ENCODE results near the gene ARHGAP15. TPM values are rescaled to one million over a fixed set of nuclear protein-coding genes. Genes with fewer than 3 reads are reported as not detected.
A peak's percentile ranks its signal among the peaks of the same experiment; 100 is the strongest.

The ARHGAP15 gene
- total and polyA plus RNA-seq, 5 experiments from 2014 or later, result 130 to 299 (median 217) TPM

GRCh38 chr2:143258126-143258892, 129.1 kb downstream of the ARHGAP15 start:
- Mint-ChIP-seq H3K27me3 (no peaks in the 10 kb centered on the region), H3K4me3 (peak overlapping the region; percentile 59 to 87 (median 76)), H3K27ac (peak overlapping the region in 9 of 10 donors; percentile 10 to 94 (median 87)), H3K4me1 (peaks cover 29 to 85% (median 75%) of the 10 kb centered on the region in 4 donors), H3K9me3 (no peaks in the 10 kb centered on the region), H3K36me3 (peaks cover 0 to 7% (median 7%) of the 10 kb centered on the region in 3 donors)
- DNase-seq (peak in 3 of 10 donors; percentile 48 to 62 (median 55)), ATAC-seq (peak; percentile 63 to 69)
- POLR2A ChIA-PET, result interaction anchor here (0.5 to 3.9 kb wide), 12 partner anchors 12 to 1064 kb away, joined by 3 to 24 read pairs (median 4); partner anchors contain the start of gene ARHGAP15

DNA sequence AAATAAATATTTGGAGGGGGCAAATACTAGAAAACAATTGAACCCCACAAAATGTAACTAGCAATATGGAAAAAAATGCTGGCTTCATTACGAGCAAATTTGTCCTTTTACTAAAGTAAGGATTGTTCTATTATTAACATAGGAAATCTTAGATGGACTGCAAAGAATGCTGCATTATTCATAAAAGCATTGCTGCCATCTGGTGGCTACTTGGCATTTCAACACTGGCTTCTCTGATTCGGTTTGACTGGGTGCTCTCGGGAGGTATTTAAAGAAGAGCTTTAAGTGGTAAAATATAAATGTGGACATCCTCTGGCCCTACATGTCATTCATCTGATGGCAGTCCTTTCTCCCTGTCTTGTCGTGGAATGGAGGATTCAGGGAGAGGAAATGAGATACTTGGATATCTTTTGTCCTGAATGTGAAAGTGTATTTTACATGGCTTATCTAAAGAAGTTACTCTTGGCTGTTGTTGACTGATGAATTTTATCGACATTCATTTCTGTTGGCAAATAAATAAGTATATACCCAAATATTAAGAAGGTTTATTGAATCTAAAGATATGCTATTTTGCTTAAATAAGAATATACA, 130.2 kb downstream of the ARHGAP15 start:
- POLR2A ChIA-PET, result interaction anchor here (0.9 to 3.9 kb wide), 8 partner anchors 35 to 149 kb away, joined by 3 to 24 read pairs (median 4); no protein-coding TSS in a partner anchor
- Mint-ChIP-seq H3K4me1 (peaks cover 27 to 86% (median 71%) of the 10 kb centered on the region in 4 donors), H3K36me3 (peaks cover 0 to 12% (median 7%) of the 10 kb centered on the region in 3 donors), H3K4me3 (peak overlapping the region; percentile 53 to 87 (median 75)), H3K27me3 (no peaks in the 10 kb centered on the region), H3K9me3 (no peaks in the 10 kb centered on the region), H3K27ac (peak overlapping the region in 9 of 10 donors; percentile 15 to 94 (median 87))
- DNase-seq, result peak; percentile 34 to 85 (median 67)
- peak; percentile 51 to 57 for ATAC-seq

GRCh38 chr2:143261986-143262385, 132.8 kb downstream of the ARHGAP15 start:
- DNase-seq (peak in 6 of 10 donors; percentile 31 to 46 (median 34)), ATAC-seq (peak; percentile 49 to 70)
- peaks cover 22 to 68% (median 56%) of the 10 kb centered on the region in 4 donors for H3K4me1 Mint-ChIP-seq
- peak overlapping the region in 9 of 10 donors; percentile 37 to 94 (median 88) for H3K27ac Mint-ChIP-seq
- H3K4me3 Mint-ChIP-seq, result peak overlapping the region in 9 of 10 donors; percentile 21 to 76 (median 58)
- H3K9me3 Mint-ChIP-seq, result peaks cover 0 to 5% (median 3%) of the 10 kb centered on the region in 9 donors
- POLR2A ChIA-PET, result no interaction called here
- H3K36me3 Mint-ChIP-seq, result peaks cover 3 to 21% (median 10%) of the 10 kb centered on the region in 3 donors
- H3K27me3 Mint-ChIP-seq, result no peaks in the 10 kb centered on the region

DNA sequence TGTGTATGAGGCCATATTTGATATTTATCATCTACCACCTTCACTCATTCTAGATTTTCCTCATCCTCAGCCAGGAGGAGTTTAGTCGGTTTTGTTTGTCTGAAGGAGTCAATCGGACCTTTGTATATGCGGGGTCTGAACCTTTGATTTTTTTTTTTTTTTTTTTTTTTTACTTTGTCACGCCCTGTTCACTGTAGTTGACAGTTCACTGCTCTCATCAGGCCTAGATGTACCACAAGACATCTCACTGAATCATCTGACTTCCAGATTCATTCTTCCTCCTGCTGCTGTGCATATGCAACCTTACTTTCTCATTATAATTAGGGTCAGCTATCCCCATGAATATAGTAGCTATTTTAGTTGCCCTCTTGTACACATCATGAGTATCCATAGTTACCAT, 133.2 kb downstream of the ARHGAP15 start:
- Mint-ChIP-seq H3K4me3 (peak overlapping the region in 9 of 10 donors; percentile 1 to 54 (median 41)), H3K27ac (peak overlapping the region in 9 of 10 donors; percentile 37 to 94 (median 82)), H3K27me3 (no peaks in the 10 kb centered on the region), H3K4me1 (peaks cover 22 to 66% (median 53%) of the 10 kb centered on the region in 4 donors), H3K36me3 (peaks cover 7 to 25% (median 14%) of the 10 kb centered on the region in 3 donors), H3K9me3 (peaks cover 0 to 8% (median 4%) of the 10 kb centered on the region in 9 donors)
- no peak for ATAC-seq
- no peak for DNase-seq
- POLR2A ChIA-PET, result no interaction called here

- H3K4me1 Mint-ChIP-seq, result peaks cover 20 to 59% (median 47%) of the 10 kb centered on the region in 4 donors
- H3K27ac Mint-ChIP-seq, result peak overlapping the region in 9 of 10 donors; percentile 37 to 94 (median 80)
- POLR2A ChIA-PET, result no interaction called here
- H3K9me3 Mint-ChIP-seq, result peaks cover 0 to 9% (median 4%) of the 10 kb centered on the region in 9 donors
- no peaks in the 10 kb centered on the region for H3K27me3 Mint-ChIP-seq
- no peak for DNase-seq
- no peak for ATAC-seq
- peaks cover 8 to 25% (median 14%) of the 10 kb centered on the region in 3 donors for H3K36me3 Mint-ChIP-seq
- peak overlapping the region in 1 of 10 donors; percentile 42 for H3K4me3 Mint-ChIP-seq
Observed at GRCh38 chr2:143263066-143263625, 133.9 kb downstream of the ARHGAP15 start.

DNA sequence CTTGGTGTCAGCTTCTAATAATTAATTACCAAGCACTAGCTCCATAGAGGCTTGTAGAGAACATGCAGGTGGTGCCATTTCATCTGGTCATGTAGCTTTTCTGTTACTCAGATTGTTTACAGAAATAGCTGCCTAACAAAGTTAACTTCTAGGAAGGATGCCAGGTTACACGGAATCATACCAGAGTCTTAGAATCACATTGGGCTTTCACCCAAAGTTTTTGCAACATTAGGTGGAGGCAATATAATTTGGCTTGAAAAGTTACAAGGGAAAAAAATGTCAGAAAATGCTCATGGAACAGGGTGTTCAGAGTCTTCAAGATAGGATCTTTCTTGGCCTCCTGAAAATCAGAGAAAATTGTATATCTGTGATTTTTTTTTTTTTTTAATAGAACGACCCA, 135.6 kb downstream of the ARHGAP15 start:
- DNase-seq (no peak), ATAC-seq (no peak)
- POLR2A ChIA-PET, result interaction anchor here (0.7 kb wide), 1 partner anchor 87 kb away, joined by 3 read pairs; no protein-coding TSS in a partner anchor
- no peaks in the 10 kb centered on the region for H3K27me3 Mint-ChIP-seq
- peaks cover 8 to 25% (median 14%) of the 10 kb centered on the region in 3 donors for H3K36me3 Mint-ChIP-seq
- peaks cover 0 to 11% (median 4%) of the 10 kb centered on the region in 9 donors for H3K9me3 Mint-ChIP-seq
- H3K4me1 Mint-ChIP-seq, result peaks cover 14 to 45% (median 32%) of the 10 kb centered on the region in 4 donors
- no peak overlapping the region for H3K4me3 Mint-ChIP-seq
- peak overlapping the region in 1 of 10 donors; percentile 23 for H3K27ac Mint-ChIP-seq

GRCh38 chr2:143279672-143280071, 150.5 kb downstream of the ARHGAP15 start:
- Mint-ChIP-seq H3K4me1 (peaks cover 27 to 65% (median 51%) of the 10 kb centered on the region in 4 donors), H3K27ac (peak overlapping the region in 7 of 10 donors; percentile 6 to 86 (median 27)), H3K27me3 (no peaks in the 10 kb centered on the region), H3K4me3 (no peak overlapping the region), H3K36me3 (peaks cover 0 to 39% (median 9%) of the 10 kb centered on the region in 3 donors), H3K9me3 (no peaks in the 10 kb centered on the region)
- POLR2A ChIA-PET, result no interaction called here
- DNase-seq (no peak), ATAC-seq (no peak)

- Mint-ChIP-seq H3K9me3 (no peaks in the 10 kb centered on the region), H3K27ac (peak overlapping the region in 7 of 10 donors; percentile 4 to 86 (median 18)), H3K4me1 (peaks cover 23 to 60% (median 47%) of the 10 kb centered on the region in 4 donors), H3K4me3 (no peak overlapping the region), H3K36me3 (peaks cover 0 to 35% (median 9%) of the 10 kb centered on the region in 3 donors), H3K27me3 (no peaks in the 10 kb centered on the region)
- no peak for DNase-seq
- POLR2A ChIA-PET, result no interaction called here
- ATAC-seq, result no peak
Observed at GRCh38 chr2:143280097-143280757, 151.0 kb downstream of the ARHGAP15 start.

DNA sequence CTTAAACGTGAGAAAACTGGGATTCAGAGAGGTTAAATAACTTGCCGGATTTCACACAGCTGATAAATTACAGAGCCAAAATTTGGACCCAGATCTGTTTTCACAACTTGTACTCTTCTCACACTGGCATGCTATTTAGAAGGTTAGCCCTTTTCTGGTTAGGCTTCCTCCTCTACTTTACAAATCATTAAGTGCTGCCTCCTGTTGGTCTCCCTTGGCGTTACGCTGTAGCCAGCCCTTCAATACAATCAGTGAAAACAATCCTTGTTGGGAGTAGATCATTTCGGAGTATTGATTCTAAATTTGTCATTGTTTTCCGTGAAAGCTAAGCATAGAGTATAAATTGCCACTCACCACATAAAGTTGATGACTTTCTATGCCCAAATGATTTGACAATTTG, 153.5 kb downstream of the ARHGAP15 start:
- POLR2A ChIA-PET, result no interaction called here
- Mint-ChIP-seq H3K4me3 (no peak overlapping the region), H3K36me3 (peaks cover 3 to 29% (median 10%) of the 10 kb centered on the region in 3 donors), H3K27me3 (no peaks in the 10 kb centered on the region), H3K27ac (peak overlapping the region in 5 of 10 donors; percentile 11 to 68 (median 26)), H3K4me1 (peaks cover 8 to 44% (median 30%) of the 10 kb centered on the region in 4 donors), H3K9me3 (no peaks in the 10 kb centered on the region)
- DNase-seq (no peak), ATAC-seq (no peak)

DNA sequence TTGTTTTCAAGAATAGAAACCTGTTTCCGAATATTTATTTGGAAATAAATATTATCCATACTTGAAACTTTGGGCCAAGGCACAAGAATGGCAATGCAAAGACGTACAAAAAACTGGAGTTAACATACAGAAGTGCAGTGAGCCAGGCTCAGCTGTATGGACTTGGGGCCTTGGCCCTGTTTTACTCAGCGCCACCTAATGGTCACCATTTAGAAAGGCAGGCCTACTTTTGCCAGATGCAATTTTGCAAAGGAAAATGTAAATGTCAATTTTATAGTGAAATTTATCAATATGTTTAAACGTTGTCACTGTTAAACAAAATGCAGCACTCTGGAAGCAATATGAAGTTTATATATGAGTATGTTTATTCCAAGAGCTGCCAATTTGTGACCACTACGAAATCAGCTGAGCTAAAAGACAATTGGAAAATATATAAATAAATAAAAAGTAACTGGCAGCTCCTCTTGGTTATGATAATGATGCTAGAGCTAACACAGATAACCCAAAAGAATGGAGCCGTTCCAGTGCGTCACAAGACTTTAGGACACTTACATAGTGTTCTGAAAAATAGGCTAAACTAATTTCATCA, 155.0 kb downstream of the ARHGAP15 start:
- Mint-ChIP-seq H3K27me3 (no peaks in the 10 kb centered on the region), H3K9me3 (no peaks in the 10 kb centered on the region), H3K27ac (peak overlapping the region in 5 of 10 donors; percentile 1 to 46 (median 30)), H3K4me1 (peaks cover 12 to 47% (median 35%) of the 10 kb centered on the region in 4 donors), H3K4me3 (no peak overlapping the region), H3K36me3 (peaks cover 3 to 36% (median 10%) of the 10 kb centered on the region in 3 donors)
- POLR2A ChIA-PET, result no interaction called here
- peak; percentile 65 to 73 for ATAC-seq
- peak in 7 of 10 donors; percentile 10 to 56 (median 31) for DNase-seq

- no peak for ATAC-seq
- Mint-ChIP-seq H3K36me3 (peaks cover 3 to 42% (median 4%) of the 10 kb centered on the region in 3 donors), H3K4me1 (peaks cover 22 to 40% (median 28%) of the 10 kb centered on the region in 4 donors), H3K27ac (peak overlapping the region in 2 of 10 donors; percentile 20 to 32), H3K4me3 (no peak overlapping the region), H3K27me3 (no peaks in the 10 kb centered on the region), H3K9me3 (no peaks in the 10 kb centered on the region)
- DNase-seq, result no peak
- POLR2A ChIA-PET, result no interaction called here
Observed at GRCh38 chr2:143289025-143289424, 159.8 kb downstream of the ARHGAP15 start.

Data from naive thymus-derived CD8-positive, alpha-beta T cell (primary cell).